HCT116 (cell line): Measurements from ENCODE around the gene MCF2L2. TPM values are rescaled to one million over a fixed set of nuclear protein-coding genes. Genes with fewer than 3 reads are reported as not detected.

Source experiments
- ATAC-seq: fragments of 200-7000 bp; cut with Tn5 transposase; 2 replicates; pipeline ENCODE4 v1.9.1; 2020; ENCODE audit warnings: mild to moderate bottlenecking, moderate library complexity
- BruUV-seq: library from RNA; stranded (reverse); fragments of 400-500 nt; replicated peaks from 2 replicates; lab custom pipeline; 2021; lab: Mats Ljungman, UMichigan
- CTCF ChIA-PET: fragments of 300-600 bp; sonication (Branson Sonifier 250); formaldehyde crosslinking; loops from one replicate; lab custom pipeline; 2021; ENCODE audit warnings: antibody characterized with exemption; lab: Charles Lee
- POLR2A ChIA-PET: fragments of 300-600, 350-600 bp; sonication (Branson Sonifier 250); formaldehyde crosslinking; loops from one replicate; lab custom pipeline; 2021; ENCODE audit warnings: antibody characterized with exemption; lab: Charles Lee
- RAD21 ChIA-PET, 2 experiments: fragments of 300-600 bp; sonication (Branson Sonifier 250); formaldehyde crosslinking; loops; one replicate each; lab custom pipeline; 2023; ENCODE audit warnings: low total read pairs in 2 of 2; ENCODE audit not compliant: uncharacterized antibody in 2 of 2, unreplicated experiment in 2 of 2, low non-redundant PET in 1 of 2; lab: Charles Lee
- DNase-seq: peaks from one replicate; pipeline ENCODE4 v3.0.0-alpha.2; 2010; ENCODE audit warnings: low read depth, low spot score
- H2AFZ ChIP-seq: fragments of 200-600 bp; shearing (Covaris generic), sonication (generic); 2 replicates; pipeline ENCODE4 v1.6.1; 2017; ENCODE audit warnings: low read depth, mixed run types, mixed read lengths, antibody characterized with exemption, low read length; ENCODE audit not compliant: poor library complexity, severe bottlenecking
- H3K27ac ChIP-seq: 2 replicates; pipeline ENCODE4 v1.5.1; 2012; ENCODE audit warnings: low read depth, low read length
- H3K27me3 ChIP-seq: fragments of 200-600 bp; sonication (generic); 2 replicates; pipeline ENCODE4 v1.6.1; 2016; ENCODE audit warnings: mixed run types, low read length, mixed read lengths; ENCODE audit not compliant: insufficient read depth
- H3K36me3 ChIP-seq, 2 experiments: fragments of 200-500 bp in 1 of 2; fragments of 200-600 bp in 1 of 2; sonication (Bioruptor generic) in 1 of 2; sonication (generic) in 1 of 2; 2 replicates each; pipeline versions ENCODE4 v1.5.1 to v1.6.1; 2014 to 2016; ENCODE audit warnings: low read length in 2 of 2, inconsistent platforms in 1 of 2, mixed read lengths in 1 of 2, mixed run types in 1 of 2; ENCODE audit not compliant: insufficient read depth in 2 of 2, control insufficient read depth in 1 of 2
- H3K4me1 ChIP-seq, 2 experiments: fragments of 200-600 bp in 1 of 2; sonication (generic) in 1 of 2; 2 replicates each; pipeline versions ENCODE4 v1.5.1 to v1.6.1; 2012 to 2017; ENCODE audit warnings: low read length in 2 of 2, inconsistent platforms in 1 of 2, mild to moderate bottlenecking in 1 of 2, mixed read lengths in 1 of 2, mixed run types in 1 of 2, moderate library complexity in 1 of 2; ENCODE audit not compliant: insufficient read depth in 2 of 2, control insufficient read depth in 1 of 2
- H3K4me2 ChIP-seq: fragments of 200-600 bp; sonication (generic); 2 replicates; pipeline ENCODE4 v1.6.1; 2017; ENCODE audit warnings: mixed run types, low read length, mixed read lengths
- H3K4me3 ChIP-seq, 2 experiments: fragments of 200-600 bp in 1 of 2; sonication (generic) in 1 of 2; replicated peaks in 1 of 2; 2 replicates each; pipeline ENCODE4 v1.5.1; 2011 to 2016; ENCODE audit warnings: low read length in 2 of 2, control low read depth in 1 of 2, low read depth in 1 of 2, mild to moderate bottlenecking in 1 of 2, mixed read lengths in 1 of 2, mixed run types in 1 of 2
- H3K79me2 ChIP-seq: fragments of 200-600 bp; sonication (generic); 2 replicates; pipeline ENCODE4 v1.6.1; 2017; ENCODE audit warnings: mild to moderate bottlenecking, mixed run types, low read length, moderate library complexity, mixed read lengths; ENCODE audit not compliant: insufficient read depth
- H3K9ac ChIP-seq: fragments of 200-600 bp; sonication (generic); 2 replicates; pipeline ENCODE4 v1.6.1; 2016; ENCODE audit warnings: low read length, mixed read lengths
- H3K9me2 ChIP-seq: fragments of 200-600 bp; sonication (generic), shearing (Covaris generic); 2 replicates; pipeline ENCODE4 v1.6.1; 2017; ENCODE audit warnings: mixed run types, mild to moderate bottlenecking, moderate library complexity; ENCODE audit not compliant: insufficient read depth
- H3K9me3 ChIP-seq, 2 experiments: fragments of 200-500 bp in 1 of 2; fragments of 200-600 bp in 1 of 2; sonication (Bioruptor generic) in 1 of 2; sonication (generic) in 1 of 2; 2 replicates each; pipeline ENCODE4 v1.6.1; 2014 to 2017; ENCODE audit warnings: low read length in 2 of 2, mixed read lengths in 2 of 2, inconsistent platforms in 1 of 2, low read depth in 1 of 2, mild to moderate bottlenecking in 1 of 2, mixed run types in 1 of 2, moderate library complexity in 1 of 2; ENCODE audit not compliant: control insufficient read depth in 1 of 2, insufficient read depth in 1 of 2
- H4K20me1 ChIP-seq: fragments of 200-600 bp; sonication (generic), shearing (Covaris generic); 2 replicates; pipeline ENCODE4 v1.6.1; 2017; ENCODE audit warnings: mixed run types, mild to moderate bottlenecking, moderate library complexity; ENCODE audit not compliant: insufficient read depth
- CEBPB ChIP-seq: IDR thresholded peaks from 2 replicates; pipeline ENCODE4 v1.6.1; 2012; ENCODE audit warnings: low read depth
- EGR1 ChIP-seq: IDR thresholded peaks from 2 replicates; pipeline ENCODE4 v1.6.1; 2012; ENCODE audit warnings: low read depth
- ELF1 ChIP-seq: IDR thresholded peaks from 2 replicates; pipeline ENCODE4 v1.6.1; 2012; ENCODE audit warnings: low read depth, borderline replicate concordance
- EZH2phosphoT487 ChIP-seq: fragments of 200-600 bp; IDR thresholded peaks from 2 replicates; pipeline ENCODE4 v1.6.1; 2018; ENCODE audit warnings: antibody characterized with exemption, borderline replicate concordance
- FOSL1 ChIP-seq: IDR thresholded peaks from 2 replicates; pipeline ENCODE4 v1.6.1; 2012; ENCODE audit warnings: low read depth
- JUND ChIP-seq: IDR thresholded peaks from 2 replicates; pipeline ENCODE4 v1.6.1; 2012
- POLR2AphosphoS5 ChIP-seq: IDR thresholded peaks from 2 replicates; pipeline ENCODE4 v1.6.1; 2011; ENCODE audit warnings: mild to moderate bottlenecking, low read depth, low read length, moderate library complexity
- RAD21 ChIP-seq: IDR thresholded peaks from 2 replicates; pipeline ENCODE4 v1.6.1; 2012; ENCODE audit warnings: low read depth, mild to moderate bottlenecking
- SIN3A ChIP-seq: IDR thresholded peaks from 2 replicates; pipeline ENCODE4 v1.6.1; 2012; ENCODE audit warnings: low read depth
- SRF ChIP-seq: IDR thresholded peaks from 2 replicates; pipeline ENCODE4 v1.6.1; 2012; ENCODE audit warnings: low read depth
- TCF7L2 ChIP-seq: IDR thresholded peaks from 2 replicates; pipeline ENCODE4 v1.7.0; 2011; ENCODE audit warnings: borderline replicate concordance, inconsistent platforms; ENCODE audit not compliant: insufficient read depth, insufficient read length; ENCODE audit errors: extremely low read depth
- YY1 ChIP-seq: IDR thresholded peaks from 2 replicates; pipeline ENCODE4 v1.6.1; 2011; ENCODE audit warnings: low read length, low read depth, moderate library complexity, mild to moderate bottlenecking; ENCODE audit not compliant: insufficient replicate concordance; ENCODE audit errors: extremely low read depth
- intact Hi-C: fragments of 100-400 bp; cut with micrococcal nuclease; formaldehyde crosslinking; loops from 2 replicates; pipeline ENCODE4 v1.10.0; 2022
- total RNA-seq: library from RNA; stranded (reverse); gene quantifications from one replicate; pipeline ENCODE4 v1.2.1, GENCODE V29; 2021; ENCODE audit not compliant: unreplicated experiment
- TF ChIP-seq, protein P1 (sequence below): IDR thresholded peaks from 2 replicates; pipeline ENCODE4 v1.6.1; 2012
- TF ChIP-seq, protein P2 (sequence below), 3 experiments: fragments of 200-600 bp in 1 of 3; sonication (generic) in 1 of 3; IDR thresholded peaks in 2 of 3; conservative IDR thresholded peaks in 1 of 3; 2 replicates each; pipeline ENCODE4 v1.5.1; 2012 to 2017; ENCODE audit warnings: low read depth in 2 of 3, low read length in 2 of 3, antibody characterized with exemption in 1 of 3, borderline replicate concordance in 1 of 3, control low read depth in 1 of 3, mild to moderate bottlenecking in 1 of 3, mixed read lengths in 1 of 3, mixed run types in 1 of 3, moderate library complexity in 1 of 3; ENCODE audit not compliant: insufficient read depth in 1 of 3
- TF ChIP-seq, protein P3 (sequence below): IDR thresholded peaks from 2 replicates; pipeline ENCODE4 v1.6.1; 2011; ENCODE audit warnings: mild to moderate bottlenecking, low read length, moderate library complexity; ENCODE audit not compliant: insufficient replicate concordance; ENCODE audit errors: extremely low read depth

Gene MCF2L2
- total RNA-seq, 1 experiment from 2014 or later, result 1.5 TPM

DNA sequence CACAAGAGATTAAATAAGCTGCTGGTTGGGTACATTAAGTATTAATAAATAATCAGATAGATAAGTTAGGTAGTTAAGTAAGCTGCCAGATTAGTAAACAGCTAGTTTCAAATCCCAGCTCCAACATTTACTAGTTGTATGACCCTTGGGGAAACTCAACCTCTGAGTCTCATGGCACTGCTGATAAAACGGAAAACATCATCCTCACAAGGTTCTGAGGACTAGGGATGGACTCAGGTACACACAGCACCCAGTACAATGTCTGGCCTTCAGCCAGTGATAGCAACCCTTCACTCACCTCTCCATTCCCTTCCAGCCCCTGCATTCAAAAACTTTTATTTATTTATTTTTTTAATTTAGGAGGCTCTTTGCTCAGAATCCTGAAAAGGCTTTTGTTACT is 143.1 kb downstream of the MCF2L2 start (continued):
- TF ChIP-seq YY1, result no peak

DNA sequence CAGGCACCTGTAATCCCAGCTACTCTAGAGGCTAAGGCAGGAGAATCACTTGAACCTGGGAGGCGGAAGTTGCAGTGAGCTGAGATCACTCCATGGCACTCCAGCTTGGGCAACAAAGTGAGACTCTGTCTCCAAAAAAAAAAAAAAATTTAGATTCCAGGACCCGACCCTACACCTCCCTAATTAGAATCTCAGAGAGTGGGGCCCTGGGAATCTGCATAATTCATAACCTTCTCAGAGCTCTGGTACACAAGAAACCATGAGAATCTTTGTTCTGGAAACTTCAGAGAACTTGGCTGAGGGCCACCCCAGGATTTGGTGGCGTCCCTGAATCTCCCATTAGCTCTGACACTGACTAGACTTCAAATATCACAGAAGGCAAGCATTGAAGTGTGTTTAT is 143.8 kb downstream of the MCF2L2 start:
- intact Hi-C loops, result no loop called here
- no peak overlapping the region for H2AFZ ChIP-seq
- 0 out of 2 replicates have a peak overlapping the region, but pooled peaks have one; percentile 72 for H3K4me2 ChIP-seq
- ChIA-PET CTCF (interaction anchor here (1.0 to 1.8 kb wide), 2 partner anchors 9 to 98 kb away, joined by 3 to 8 read pairs; no protein-coding TSS in a partner anchor), POLR2A (interaction anchor here (2.1 kb wide), 1 partner anchor 9 kb away, joined by 8 read pairs; no protein-coding TSS in a partner anchor), RAD21 (no interaction called here)
- no peak overlapping the region for H3K27ac ChIP-seq
- no TSS peak for BruUV-seq
- no peak for ATAC-seq
- no peak for DNase-seq
- H3K36me3 ChIP-seq, result no peaks in the 10 kb centered on the region
- no peaks in the 10 kb centered on the region for H3K27me3 ChIP-seq
- TF ChIP-seq FOSL1, result no peak
- no peak for TF ChIP-seq SIN3A
- TF ChIP-seq YY1, result no peak
- peaks cover 12 to 30% of the 10 kb centered on the region in 2 experiments for H3K4me1 ChIP-seq
- H3K9me2 ChIP-seq, result no peaks in the 10 kb centered on the region
- no peak overlapping the region for H3K4me3 ChIP-seq
- H4K20me1 ChIP-seq, result no peaks in the 10 kb centered on the region
- H3K79me2 ChIP-seq, result no peaks in the 10 kb centered on the region
- H3K9me3 ChIP-seq, result no peaks in the 10 kb centered on the region
- H3K9ac ChIP-seq, result peak overlapping the region; percentile 47; the same call in 1 of the 2 replicates

DNA sequence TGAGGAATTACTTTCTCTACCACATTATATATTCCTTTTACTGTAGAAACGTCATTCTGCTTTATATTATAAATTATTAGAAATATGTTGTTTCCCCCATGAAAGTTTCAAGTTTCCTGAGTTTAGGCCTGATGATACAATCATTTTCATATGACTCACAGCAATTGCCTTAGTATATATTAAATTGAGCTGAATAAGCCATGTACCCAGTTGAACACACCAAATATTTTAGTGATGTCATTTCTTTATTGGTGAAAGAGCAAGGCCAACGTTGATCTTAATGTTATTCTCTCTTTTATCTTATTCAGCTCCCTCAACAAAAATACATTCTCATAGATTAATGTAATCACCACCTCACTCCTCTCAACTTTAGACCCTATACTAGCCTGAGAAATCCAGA is 144.5 kb downstream of the MCF2L2 start:
- Histone ChIP-seq H3K79me2 (no peaks in the 10 kb centered on the region), H3K4me3 (no peak overlapping the region), H3K4me2 (0 out of 2 replicates have a peak overlapping the region, but pooled peaks have one; percentile 72), H3K4me1 (peaks cover 12 to 32% of the 10 kb centered on the region in 2 experiments), H3K27ac (no peak overlapping the region), H3K9me3 (no peaks in the 10 kb centered on the region), H3K36me3 (no peaks in the 10 kb centered on the region), H2AFZ (no peak overlapping the region), H3K9ac (no peak overlapping the region), H3K27me3 (no peaks in the 10 kb centered on the region), H4K20me1 (no peaks in the 10 kb centered on the region), H3K9me2 (no peaks in the 10 kb centered on the region)
- ChIA-PET POLR2A (no interaction called here), CTCF (no interaction called here), RAD21 (no interaction called here)
- no TSS peak for BruUV-seq
- no peak for ATAC-seq
- intact Hi-C loops, result no loop called here
- DNase-seq, result no peak
- no peak for TF ChIP-seq RAD21
- TF ChIP-seq, protein P1, sequence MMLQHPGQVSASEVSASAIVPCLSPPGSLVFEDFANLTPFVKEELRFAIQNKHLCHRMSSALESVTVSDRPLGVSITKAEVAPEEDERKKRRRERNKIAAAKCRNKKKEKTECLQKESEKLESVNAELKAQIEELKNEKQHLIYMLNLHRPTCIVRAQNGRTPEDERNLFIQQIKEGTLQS, result no peak
- TF ChIP-seq CEBPB, result no peak
- TF ChIP-seq JUND, result no peak
- TF ChIP-seq SIN3A, result no peak
- TF ChIP-seq EZH2phosphoT487, result no peak
- TF ChIP-seq, protein P2, sequence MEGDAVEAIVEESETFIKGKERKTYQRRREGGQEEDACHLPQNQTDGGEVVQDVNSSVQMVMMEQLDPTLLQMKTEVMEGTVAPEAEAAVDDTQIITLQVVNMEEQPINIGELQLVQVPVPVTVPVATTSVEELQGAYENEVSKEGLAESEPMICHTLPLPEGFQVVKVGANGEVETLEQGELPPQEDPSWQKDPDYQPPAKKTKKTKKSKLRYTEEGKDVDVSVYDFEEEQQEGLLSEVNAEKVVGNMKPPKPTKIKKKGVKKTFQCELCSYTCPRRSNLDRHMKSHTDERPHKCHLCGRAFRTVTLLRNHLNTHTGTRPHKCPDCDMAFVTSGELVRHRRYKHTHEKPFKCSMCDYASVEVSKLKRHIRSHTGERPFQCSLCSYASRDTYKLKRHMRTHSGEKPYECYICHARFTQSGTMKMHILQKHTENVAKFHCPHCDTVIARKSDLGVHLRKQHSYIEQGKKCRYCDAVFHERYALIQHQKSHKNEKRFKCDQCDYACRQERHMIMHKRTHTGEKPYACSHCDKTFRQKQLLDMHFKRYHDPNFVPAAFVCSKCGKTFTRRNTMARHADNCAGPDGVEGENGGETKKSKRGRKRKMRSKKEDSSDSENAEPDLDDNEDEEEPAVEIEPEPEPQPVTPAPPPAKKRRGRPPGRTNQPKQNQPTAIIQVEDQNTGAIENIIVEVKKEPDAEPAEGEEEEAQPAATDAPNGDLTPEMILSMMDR (IDR thresholded peaks at IDR 0.05 in 2 of 3, conservative IDR thresholded peaks at IDR 0.05 in 1 of 3; ENCODE audit: borderline replicate concordance in 1 of 3, insufficient read depth in 1 of 3, low read depth in 2 of 3, low read length in 2 of 3), result no peak
- TF ChIP-seq, protein P3, sequence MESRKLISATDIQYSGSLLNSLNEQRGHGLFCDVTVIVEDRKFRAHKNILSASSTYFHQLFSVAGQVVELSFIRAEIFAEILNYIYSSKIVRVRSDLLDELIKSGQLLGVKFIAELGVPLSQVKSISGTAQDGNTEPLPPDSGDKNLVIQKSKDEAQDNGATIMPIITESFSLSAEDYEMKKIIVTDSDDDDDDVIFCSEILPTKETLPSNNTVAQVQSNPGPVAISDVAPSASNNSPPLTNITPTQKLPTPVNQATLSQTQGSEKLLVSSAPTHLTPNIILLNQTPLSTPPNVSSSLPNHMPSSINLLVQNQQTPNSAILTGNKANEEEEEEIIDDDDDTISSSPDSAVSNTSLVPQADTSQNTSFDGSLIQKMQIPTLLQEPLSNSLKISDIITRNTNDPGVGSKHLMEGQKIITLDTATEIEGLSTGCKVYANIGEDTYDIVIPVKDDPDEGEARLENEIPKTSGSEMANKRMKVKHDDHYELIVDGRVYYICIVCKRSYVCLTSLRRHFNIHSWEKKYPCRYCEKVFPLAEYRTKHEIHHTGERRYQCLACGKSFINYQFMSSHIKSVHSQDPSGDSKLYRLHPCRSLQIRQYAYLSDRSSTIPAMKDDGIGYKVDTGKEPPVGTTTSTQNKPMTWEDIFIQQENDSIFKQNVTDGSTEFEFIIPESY, result no peak
- no peak for TF ChIP-seq ELF1
- TF ChIP-seq EGR1, result no peak
- TF ChIP-seq SRF, result no peak
- TF ChIP-seq POLR2AphosphoS5, result no peak
- no peak for TF ChIP-seq TCF7L2
